GM20431 (cell line): Measurements from ENCODE around the gene ARF6.
"Not testable (repeated sequence)": the region's sequence is repeated elsewhere in the genome, so short reads cannot be mapped to it uniquely, and the experiment has no call there.

Experiments
- in situ Hi-C: fragments of 300-500 bp; cut with MseI, MboI; formaldehyde crosslinking; loops from one replicate; pipeline ENCODE4 v1.15.0; 2020; ENCODE audit warnings: low sequenced_read_pairs; ENCODE audit not compliant: unreplicated experiment

Gene ARF6

DNA sequence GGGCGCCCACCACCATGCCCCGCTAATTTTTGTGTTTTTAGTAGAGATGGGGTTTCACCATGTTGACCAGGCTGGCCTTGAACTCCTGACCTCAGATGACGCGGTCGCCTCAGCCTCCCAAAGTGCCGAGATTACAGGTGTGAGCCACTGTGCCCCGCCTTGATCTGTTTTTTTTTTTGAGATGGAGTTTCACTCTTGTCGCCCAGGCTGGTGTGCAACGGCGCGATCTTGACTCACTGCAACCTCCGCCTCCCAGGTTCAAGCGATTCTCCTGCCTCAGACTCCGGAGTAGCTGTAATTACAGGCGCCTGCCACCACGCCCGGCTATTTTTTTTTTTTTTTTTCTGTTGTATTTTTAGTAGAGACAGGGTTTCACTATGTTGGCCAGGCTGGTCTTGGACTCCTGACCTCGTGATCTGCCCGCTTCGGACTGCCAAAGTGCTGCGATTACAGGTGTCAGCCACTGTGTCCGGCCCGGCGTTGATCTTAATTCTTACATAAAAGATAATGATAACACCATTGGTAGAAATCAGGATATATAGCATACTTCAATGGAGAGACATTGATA, 9.9 kb downstream of the ARF6 start:
- in situ Hi-C loops = not testable (repeated sequence)

DNA sequence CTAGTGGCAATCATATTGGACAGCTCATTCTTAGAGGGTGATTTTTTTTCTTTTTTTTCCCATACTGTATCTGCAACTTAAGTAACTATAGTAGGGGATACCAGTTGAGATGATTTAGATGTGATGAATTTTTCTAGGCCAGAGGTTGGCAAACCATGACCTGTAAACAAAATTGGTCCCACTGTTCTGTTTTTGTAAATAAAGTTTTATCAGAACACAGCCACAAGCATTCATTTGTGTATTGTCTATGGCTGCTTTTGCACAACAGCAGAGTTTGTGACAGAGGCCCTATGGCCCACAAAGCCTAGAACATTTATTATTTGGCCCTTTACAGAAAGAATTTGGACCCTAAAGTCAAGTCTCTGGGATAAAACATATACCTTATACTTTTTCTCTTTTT, 11.4 kb downstream of the ARF6 start:
- in situ Hi-C loops = no loop called here

DNA sequence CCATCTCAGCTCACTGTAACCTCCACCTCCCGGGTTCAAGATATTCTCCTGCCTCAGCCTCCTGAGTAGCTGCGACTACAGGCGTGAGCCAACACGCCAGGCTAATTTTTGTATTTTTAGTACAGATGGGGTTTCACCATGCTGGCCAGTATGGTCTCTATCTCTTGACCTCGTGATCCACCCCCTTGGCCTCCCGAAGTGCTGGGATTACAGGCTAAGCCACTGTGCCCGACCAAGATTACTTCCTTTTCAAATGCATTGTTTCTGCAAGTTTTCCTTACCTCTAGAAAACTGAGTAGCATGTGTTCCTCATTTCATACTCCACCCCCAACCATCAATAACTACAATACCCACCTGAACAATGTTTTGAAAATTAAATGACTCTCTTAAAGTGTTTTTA, 13.1 kb downstream of the ARF6 start:
- in situ Hi-C loops = no loop called here

DNA sequence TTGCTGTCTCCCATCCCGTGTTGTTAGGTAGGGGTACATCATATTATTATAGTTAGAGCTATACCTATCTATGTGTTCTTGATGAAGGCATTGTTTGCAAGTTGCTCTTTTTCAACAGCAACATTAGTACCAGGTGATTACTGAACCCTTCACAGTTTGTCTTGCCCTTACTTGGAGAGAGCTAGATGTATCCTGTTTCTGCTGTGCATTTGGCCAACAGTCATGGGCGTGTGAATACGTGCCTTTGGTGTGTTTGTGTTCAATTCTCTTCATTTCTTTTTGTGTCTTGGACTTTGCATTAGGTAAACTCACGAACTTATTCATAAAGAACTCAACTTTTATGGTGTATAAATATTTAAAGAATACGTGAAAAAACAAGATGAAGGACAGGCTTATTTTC, 14.3 kb downstream of the ARF6 start:
- in situ Hi-C loops = no loop called here

DNA sequence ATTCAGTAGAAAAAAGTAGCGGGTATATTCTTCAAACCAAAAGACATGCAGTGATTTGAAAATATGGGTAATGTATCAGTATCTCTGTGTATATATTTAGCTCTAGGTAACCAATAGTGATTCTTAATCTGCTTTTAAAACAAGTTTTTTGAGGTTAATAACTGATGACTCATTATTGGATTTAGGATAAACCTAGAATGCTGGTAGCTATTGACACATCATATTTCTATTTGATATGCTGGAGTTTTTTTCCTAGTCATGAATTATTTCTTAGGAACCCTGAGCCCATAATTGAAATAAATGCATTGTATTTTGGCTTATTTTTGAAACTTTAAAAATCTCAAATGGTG, 15.5 kb downstream of the ARF6 start:
- in situ Hi-C loops = no loop called here

DNA sequence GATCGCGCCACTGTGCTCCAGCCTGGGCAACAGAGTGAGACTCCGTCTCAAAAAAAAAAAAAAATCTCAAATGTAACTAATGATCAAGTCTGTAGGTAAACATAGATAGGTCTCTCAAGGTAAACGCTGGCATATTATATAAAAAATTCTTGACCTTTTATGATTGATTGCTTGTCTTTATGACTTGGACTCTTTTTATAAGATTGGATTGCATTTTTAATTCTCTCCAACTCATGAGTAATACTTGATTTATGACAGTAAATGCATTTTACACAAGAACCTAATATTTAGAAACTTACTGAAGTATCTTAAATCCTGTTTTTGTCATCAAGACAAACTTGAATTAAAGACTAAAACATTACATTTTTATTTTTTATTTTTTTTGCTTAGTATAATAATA, 16.1 kb downstream of the ARF6 start:
- in situ Hi-C loops = no loop called here

DNA sequence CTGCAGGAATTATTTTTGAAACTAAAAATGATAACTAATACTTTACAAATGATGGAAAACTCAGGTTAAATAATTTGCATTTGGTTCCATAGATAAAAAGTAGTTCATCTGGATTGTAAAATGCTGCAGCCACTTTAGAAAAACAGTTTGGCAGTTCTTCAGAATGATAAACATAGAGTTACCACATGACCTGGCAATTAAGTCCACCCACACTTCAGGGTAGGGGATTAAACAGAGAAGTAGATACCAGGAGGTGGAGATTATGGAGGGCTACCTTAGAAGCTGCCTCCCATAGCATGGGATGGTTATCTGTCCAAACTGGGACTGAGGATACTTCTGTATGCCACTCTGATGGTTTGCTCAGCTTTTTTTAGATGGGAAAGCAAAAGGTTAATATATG, 22.2 kb downstream of the ARF6 start:
- in situ Hi-C loops = no loop called here

DNA sequence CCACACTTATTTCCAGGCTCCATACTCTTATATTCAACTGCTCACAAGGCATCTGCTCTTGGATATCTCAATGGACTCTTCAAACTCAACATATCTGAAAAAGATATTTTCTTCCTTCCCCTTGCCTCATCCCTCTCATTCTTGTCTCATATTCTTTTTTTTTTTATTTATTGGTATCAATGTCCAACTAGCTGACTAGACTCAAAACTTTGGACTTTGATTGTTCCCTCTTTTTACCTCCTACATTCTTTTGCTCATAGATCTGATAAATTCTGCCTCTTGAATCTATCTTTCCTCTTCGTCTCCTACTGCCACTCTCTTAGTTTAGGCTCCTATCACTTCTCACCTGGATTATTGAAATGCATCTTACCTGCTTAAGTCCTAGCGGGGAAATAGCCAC, 25.8 kb downstream of the ARF6 start:
- in situ Hi-C loops = no loop called here

DNA sequence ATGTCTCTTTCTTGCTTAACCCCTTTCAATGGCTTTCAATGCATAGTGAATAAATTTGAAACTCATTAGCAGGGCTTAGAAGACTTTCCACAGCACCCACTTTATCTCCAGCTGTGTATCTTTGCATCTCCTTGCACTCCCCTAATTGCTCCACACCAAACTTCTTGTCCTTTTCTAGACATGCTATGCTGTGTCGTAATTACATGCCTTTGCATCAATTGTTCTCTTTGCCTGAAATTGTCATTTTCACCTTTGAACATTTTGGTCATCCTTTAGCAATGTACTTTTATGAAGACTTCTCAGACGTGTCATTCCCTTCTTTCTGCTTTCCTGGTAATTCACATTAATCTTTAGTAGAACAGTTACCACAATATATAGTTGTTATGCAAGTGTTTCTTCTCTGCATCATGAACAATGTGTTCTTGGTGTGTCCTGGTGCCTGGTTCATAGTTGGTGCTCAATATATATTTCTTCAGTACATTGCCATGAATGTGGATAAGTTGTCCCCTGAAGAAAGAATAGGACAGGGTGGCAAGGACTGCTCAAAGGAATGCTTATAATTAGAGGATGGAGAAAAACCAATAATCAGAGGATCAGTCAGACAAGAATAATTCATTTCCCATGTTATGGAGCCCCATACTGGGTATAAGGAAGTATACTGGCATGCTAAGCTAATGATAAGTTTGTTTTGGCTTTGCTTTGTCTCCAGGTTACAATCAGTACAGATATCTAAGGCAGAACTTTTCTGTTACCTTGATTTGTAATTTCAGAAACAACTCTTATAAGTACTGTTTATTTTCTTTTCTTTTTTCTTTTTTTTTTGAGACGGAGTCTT, 27.2 kb downstream of the ARF6 start:
- in situ Hi-C loops = no loop called here

DNA sequence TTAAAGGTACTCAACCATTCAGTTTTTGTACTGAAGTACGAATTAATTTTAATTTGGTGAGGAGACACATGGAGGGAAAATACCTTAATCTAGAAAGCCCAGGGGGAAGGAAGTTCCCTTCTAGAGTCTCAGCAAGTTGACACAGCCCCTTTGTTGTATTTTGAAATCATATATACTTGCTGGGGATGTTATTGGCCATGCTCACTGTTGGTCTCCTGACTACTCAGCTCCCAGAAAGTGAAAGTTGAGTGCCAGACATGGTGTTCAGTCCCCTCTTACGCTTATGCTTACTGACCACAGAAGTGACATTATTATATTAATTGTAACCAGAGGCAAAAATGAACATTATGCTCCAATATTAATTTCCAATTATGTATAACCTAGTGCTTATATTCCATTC, 28.1 kb downstream of the ARF6 start:
- in situ Hi-C loops = no loop called here

DNA sequence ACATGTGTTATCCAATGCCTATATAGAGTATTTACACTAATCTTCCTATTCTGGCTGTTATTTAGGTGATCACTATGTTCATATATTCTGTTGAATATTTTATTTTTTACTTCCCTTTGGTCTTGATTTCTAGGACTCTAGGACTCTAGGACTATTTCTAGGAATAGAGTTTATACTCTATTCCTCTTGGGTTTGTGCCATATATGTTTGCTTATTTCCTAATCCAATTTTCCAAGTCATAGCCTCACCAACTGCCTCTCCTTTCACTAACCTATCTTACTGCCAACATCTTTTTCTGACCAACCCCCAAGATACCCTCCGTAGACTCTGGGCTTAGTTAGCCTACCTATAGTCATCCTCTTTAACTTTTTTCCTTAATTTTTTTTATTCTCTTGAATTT, 28.5 kb downstream of the ARF6 start:
- in situ Hi-C loops = no loop called here

DNA sequence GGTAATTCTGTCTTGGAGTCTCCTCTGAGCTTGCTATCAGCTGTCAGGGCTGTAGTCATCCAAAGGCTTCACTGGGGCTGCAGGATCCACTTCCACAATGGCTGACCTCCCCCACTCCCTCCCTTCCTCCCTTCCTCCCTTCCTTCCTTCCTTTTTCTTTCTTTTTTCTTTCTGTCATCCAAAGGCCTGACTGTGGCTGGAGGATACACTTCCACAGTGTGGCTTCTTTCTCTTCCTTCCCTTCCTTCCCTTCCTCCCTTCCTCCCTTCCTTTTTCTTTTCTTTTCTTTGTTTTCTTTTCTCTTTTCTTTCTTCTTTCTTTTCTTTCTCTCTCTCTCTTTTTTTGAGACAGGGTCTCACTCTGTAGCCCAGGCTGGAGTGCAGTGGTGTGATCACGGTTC, 30.6 kb downstream of the ARF6 start:
- in situ Hi-C loops = no loop called here

DNA sequence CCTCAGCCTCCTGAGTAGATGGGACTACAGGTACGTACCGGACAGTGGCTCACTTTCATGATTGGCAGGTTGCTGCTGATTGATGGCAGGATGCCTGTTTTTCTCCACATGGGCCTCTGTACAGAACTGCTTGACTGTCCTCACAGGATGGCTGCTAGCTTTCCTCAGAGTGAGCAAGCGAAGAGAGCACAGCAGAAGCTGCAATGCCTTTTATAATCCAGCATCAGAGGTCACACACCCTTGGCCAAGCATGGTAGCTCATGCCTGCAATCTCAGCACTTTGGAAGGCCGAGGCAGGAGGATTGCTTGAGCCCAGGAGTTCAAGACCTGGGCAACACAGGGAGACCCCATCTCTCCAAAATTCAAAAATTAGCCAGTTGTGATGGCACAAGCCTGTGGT, 31.0 kb downstream of the ARF6 start:
- in situ Hi-C loops = no loop called here

DNA sequence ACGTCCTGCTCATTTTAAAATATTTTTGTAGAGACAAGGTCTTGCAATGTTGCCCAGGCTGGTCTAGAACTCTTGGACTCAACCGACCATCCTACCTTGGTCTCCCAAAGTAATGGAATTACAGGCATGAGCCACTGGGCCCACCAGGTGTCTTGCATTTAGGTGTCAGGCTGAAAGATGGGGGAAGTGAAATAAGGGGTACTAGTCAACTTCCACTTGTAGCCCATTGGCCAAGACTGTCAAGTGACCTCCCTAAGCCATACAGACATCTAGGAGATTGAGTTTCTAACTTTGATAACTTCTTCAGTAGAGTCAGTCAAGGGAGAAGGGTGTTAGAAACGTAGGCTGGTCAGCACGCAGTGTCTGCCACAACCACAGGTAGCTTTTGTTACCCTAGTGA, 32.0 kb downstream of the ARF6 start:
- in situ Hi-C loops = no loop called here

DNA sequence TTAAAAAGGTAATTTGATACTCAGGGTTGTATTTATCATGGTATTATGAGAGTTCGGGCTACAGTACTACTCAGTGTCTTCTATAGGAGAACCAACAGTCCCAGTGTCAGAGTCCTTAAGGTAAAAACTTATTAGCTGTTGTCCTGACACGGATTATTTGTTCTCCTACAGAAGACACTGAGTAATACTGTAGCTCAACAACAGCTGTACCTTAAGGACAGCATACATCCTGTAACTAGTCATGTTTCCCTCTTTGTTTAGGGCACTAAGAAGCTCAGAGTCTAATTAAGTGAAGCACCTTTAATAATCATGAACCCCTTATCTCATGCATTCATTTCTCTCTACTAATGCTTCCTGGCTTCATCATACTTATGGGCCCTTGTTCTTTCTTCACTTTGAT, 33.9 kb downstream of the ARF6 start:
- in situ Hi-C loops = no loop called here

DNA sequence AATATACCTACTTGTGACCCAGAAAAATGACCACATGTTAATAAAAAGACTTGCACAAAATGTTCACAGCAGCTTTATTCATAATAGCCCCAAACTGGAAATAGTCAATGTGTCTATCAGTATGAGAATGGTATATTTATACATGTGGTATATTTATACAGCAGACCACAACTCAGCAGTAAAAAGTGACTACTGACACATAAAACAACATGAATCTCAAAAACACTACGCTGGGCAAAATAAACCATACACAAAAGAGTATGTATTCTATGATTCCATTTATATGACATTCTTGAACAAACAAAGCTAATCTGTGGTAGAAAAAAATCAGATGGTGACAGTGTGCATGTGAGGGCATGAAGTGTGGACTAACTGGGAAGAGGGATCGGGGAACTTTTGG, 35.1 kb downstream of the ARF6 start:
- in situ Hi-C loops = no loop called here

DNA sequence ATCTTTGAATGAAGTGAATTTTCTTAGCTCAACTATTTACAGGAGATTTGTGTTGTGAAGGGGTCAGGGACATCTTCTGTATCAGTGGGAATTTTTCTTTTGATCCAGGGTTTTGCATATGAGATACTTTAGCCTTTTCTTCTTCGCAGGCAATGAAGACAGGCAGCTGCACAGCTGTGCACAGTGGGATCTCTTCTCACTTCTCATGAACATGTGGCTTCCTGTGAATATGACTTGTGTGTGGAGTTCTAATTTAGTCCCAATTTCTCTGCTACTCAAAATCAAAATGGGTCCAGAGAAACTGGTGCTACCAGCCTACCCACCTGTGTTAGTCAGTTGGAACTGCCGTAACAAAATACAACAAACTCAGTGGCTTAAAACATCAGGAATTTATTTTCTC, 37.8 kb downstream of the ARF6 start:
- in situ Hi-C loops = no loop called here

DNA sequence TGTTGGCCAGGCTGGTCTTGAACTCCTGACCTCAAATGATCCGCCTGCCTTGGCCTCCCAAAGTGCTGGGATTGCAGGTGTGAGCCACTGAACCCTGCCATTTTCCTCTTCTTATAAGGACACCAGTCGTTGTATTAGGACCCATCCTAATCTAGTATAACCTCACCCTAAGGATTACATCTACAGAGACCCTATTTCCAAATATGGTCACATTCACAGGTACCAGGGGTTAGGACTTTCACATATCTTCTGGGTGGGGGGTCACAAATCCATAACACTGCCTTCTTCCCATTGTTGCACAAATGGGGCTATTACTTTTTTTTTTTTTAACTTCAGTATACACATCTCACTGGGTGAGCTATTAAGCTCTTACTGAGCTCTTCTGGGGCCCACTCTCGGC, 38.6 kb downstream of the ARF6 start:
- in situ Hi-C loops = no loop called here

DNA sequence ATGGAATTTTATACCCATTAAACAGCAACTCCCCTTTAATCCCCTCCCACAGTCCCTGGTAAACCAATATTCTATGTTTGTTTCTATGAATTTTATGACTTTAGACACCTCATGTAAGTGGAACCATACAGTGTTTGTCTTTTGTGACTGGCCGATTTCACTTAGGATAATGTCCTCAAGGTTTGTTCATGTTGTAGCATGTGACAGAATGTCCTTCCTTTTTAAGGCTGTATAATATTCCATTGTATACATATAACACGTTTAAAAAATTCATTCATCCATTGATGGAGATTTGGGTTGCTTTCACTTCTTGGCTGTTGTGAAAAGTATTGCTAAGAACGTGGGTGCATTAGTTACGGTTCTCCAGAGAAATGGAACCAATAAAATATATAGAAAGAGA, 40.2 kb downstream of the ARF6 start:
- in situ Hi-C loops = no loop called here

DNA sequence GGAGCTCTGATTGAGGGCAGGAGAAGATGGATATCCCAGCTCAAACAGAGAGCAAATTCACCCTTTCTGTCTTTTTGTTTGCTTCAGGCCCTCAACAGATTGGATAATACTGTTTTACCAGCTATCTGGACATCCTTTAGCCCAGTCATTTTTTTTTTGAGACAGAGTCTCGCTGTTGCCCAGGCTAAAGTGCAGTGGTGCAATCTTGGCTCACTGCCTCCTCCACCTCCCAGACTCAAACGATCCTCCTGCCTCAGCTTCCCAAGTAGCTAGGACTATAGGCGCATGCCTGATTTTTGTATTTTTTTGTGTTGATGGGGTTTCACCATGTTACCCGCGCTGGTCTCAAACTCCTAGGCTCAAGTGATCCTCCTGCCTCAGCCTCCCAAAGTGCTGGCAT, 40.8 kb downstream of the ARF6 start:
- in situ Hi-C loops = no loop called here

DNA sequence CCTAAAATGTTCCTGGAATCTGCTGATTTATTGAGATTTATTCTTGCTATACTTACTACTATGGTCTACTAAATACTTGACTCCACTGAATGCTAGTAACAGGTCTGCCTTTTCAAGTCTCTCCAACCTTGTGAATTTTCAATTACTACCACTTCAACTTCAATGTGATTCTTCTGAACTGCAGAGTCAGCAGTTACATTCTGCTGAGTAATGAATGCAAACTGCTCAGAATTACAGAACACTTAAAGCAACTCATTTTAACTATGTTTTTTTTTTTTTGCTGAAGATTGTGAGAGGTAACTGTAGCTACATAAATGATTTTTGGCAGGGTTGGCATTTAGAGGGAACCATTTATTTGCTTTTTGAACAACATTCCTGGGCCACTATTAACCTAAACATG, 41.8 kb downstream of the ARF6 start:
- in situ Hi-C loops = no loop called here

DNA sequence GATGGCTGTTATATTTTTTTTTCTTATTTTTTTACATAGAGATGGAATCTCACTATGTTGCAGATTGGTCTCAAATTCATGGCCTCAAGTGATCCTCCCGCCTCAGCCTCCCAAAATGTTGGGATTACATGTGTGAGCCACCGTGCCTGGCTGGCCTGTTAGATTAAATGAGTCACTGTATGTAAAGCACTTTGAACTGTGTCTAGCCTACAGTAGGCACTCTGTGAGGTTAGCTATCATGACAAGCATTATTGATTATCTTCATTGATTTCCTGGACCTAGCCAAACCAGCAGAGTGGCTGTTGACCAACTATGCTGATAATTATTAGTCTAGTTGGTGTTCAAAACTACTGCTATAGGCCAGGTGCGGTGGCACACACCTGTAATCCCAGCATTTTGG, 42.6 kb downstream of the ARF6 start:
- in situ Hi-C loops = no loop called here
